Hair follicle dermal papilla cell (primary cell): ENCODE results near the gene MAP3K9. TPM values are rescaled to one million over a fixed set of nuclear protein-coding genes. Genes with fewer than 3 reads are reported as not detected.

Experiments
- total RNA-seq: library from RNA; depleted of rRNA; stranded (reverse); fragments of >200 nt; gene quantifications from 2 replicates; pipeline ENCODE4 v1.2.3, GENCODE V29; 2012

Gene MAP3K9
- total RNA-seq = 1.7 and 1.8 TPM in 2 replicates

GRCh38 chr14:70809225-70810219 lies at the start of gene MAP3K9:
TSS of gene MAP3K9 (minus strand) at chr14:70809513. CDS start at chr14:70809171, 342 bp downstream.

Other genes starting within 250 kb of the MAP3K9 start
- 30.6 and 35.0 TPM in 2 replicates for gene MED6, start 208.9 kb downstream of the MAP3K9 start, total RNA-seq
- 0.97 and 1.7 TPM in 2 replicates for gene TTC9, start 167.6 kb downstream of the MAP3K9 start, total RNA-seq
- 115 and 161 TPM in 2 replicates for gene PCNX1, start 97.9 kb upstream of the MAP3K9 start, total RNA-seq